ENCODE results near the gene ZNF181. TPM values are rescaled to one million over a fixed set of nuclear protein-coding genes. Genes with fewer than 3 reads are reported as not detected.

Gene ZNF181
- total RNA-seq, 1 donor from 2014 or later, result 10.3 TPM

DNA sequence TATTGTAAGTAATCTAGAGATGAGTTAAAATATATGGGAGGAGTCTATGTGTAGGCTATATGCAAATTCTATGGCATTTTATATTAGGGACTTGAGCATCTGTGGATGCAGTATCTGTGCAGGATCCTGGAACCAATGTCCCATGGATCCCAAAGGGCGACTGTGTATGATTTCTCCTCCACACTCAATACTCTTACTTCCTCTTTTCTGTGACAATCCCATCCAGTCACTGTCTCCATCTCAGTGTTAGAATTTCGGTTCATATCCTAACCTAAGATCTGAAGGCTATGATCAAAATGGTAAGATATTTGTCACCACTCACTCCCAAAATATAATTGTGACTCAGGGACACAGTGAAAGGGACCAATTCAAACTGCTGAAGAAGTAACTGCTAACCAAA lies 54.0 kb downstream of the ZNF181 start:
- Mint-ChIP-seq H3K9me3 (ENCODE audit: low read depth) (peaks cover 6% of the 10 kb centered on the region), H3K4me3 (ENCODE audit: low read depth) (no peak overlapping the region)
- TF ChIP-seq CTCF (IDR thresholded peaks at IDR 0.05; ENCODE audit: unreplicated experiment), result no peak

DNA sequence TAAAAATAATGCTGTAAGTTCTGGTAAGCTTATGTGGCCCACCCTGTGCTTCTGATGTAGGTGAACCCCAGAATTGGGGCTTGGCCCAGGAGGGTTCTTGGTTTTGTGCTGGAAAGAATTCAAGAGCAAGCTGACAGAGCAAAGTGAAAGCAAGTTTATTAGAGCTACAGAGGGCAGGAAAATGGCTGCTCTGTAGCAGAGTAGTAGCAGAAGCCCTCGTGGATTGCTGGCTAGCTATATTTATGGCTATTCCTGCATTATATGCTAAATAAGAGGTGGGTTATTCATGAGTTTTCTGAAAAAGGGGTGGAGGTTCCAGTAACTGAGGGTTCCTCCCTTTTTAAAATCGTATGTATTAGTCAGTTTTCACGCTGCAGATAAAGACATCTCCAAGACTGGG lies 59.5 kb downstream of the ZNF181 start:
- H3K27me3 Mint-ChIP-seq, result peaks cover 19% of the 10 kb centered on the region

More for the DNA sequence above, 54.0 kb downstream of the ZNF181 start:
- H3K36me3 Mint-ChIP-seq (ENCODE audit: insufficient read depth), result no peaks in the 10 kb centered on the region
- peaks cover 23% of the 10 kb centered on the region for H3K27me3 Mint-ChIP-seq
- H3K4me1 Mint-ChIP-seq (ENCODE audit: low read depth), result no peaks in the 10 kb centered on the region
- H3K27ac Mint-ChIP-seq, result no peak overlapping the region
- DNase-seq (ENCODE audit: low spot score, unreplicated experiment), result no peak

DNA sequence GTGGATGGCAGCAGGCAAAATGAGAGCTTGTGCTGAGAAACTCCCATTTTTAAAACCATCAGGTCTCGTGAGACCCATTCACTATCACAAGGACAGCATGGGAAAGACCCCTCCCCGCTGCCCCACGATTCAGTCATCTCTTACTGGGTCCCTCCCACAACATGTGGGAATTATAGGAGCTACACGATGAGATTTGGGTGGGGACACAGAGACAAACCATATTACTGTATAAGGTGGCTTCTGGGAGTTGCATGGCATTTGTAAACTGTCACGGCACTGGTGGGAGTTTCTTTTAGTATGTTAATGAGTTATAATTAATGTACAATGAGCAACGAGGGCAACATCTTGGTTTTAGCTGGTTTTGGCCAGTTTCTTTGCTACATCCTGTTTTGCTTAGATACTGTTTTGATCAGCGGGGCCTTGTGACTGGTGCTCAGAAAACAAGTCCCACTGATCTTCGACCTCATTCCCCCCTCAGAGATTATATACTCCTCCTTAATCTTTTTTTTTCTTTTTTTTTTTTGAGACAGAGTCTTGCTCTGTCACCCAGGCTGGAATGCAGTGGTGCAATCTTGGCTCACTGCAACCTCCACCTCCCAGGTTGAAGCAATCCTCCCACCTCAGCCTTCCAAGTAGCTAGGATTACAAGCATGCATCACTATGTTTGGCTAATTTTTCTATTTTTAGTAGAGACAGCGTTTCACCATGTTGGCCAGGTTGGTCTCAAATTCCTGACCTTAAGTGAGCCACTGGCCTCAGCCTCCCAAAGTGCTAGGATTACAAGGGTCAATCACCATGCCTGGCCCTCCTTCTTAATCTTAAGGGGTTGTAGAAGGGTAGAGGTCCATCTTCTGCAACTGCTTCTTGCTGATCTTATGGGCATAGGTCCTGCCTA lies 60.3 kb downstream of the ZNF181 start:
- peaks cover 11% of the 10 kb centered on the region for H3K9me3 Mint-ChIP-seq (ENCODE audit: low read depth)
- no peak for DNase-seq (ENCODE audit: low spot score, unreplicated experiment)
- H3K4me1 Mint-ChIP-seq (ENCODE audit: low read depth), result no peaks in the 10 kb centered on the region
- TF ChIP-seq CTCF (IDR thresholded peaks at IDR 0.05; ENCODE audit: unreplicated experiment), result no peak
- H3K36me3 Mint-ChIP-seq (ENCODE audit: insufficient read depth), result no peaks in the 10 kb centered on the region
- H3K27me3 Mint-ChIP-seq, result peaks cover 16% of the 10 kb centered on the region
- no peak overlapping the region for H3K27ac Mint-ChIP-seq
- H3K4me3 Mint-ChIP-seq (ENCODE audit: low read depth), result no peak overlapping the region

More for the DNA sequence above, 59.5 kb downstream of the ZNF181 start:
- Mint-ChIP-seq H3K4me1 (ENCODE audit: low read depth) (no peaks in the 10 kb centered on the region), H3K36me3 (ENCODE audit: insufficient read depth) (no peaks in the 10 kb centered on the region), H3K4me3 (ENCODE audit: low read depth) (no peak overlapping the region), H3K27ac (no peak overlapping the region), H3K9me3 (ENCODE audit: low read depth) (peaks cover 9% of the 10 kb centered on the region)
- no peak for TF ChIP-seq CTCF (IDR thresholded peaks at IDR 0.05; ENCODE audit: unreplicated experiment)
- no peak for DNase-seq (ENCODE audit: low spot score, unreplicated experiment)

Other genes with a start within 250 kb of the ZNF181 start
- gene SCGB2B2, start 57.1 kb upstream of the ZNF181 start, total RNA-seq, result 0.47 and 0.84 TPM in 2 replicates
- 40.1 and 41.9 TPM in 2 replicates for gene ZNF302, start 56.6 kb upstream of the ZNF181 start, total RNA-seq
- gene ZNF599, start 39.0 kb downstream of the ZNF181 start, total RNA-seq, result 8.6 and 9.1 TPM in 2 replicates
- gene ZNF30, start 192.7 kb downstream of the ZNF181 start, total RNA-seq, result 5.9 and 7.7 TPM in 2 replicates
- 14.4 TPM in 2 replicates for gene ZNF792, start 230.0 kb downstream of the ZNF181 start, total RNA-seq